Gastrocnemius medialis (tissue), 4 donors: ENCODE data around the gene VPS39. TPM values are rescaled to one million over a fixed set of nuclear protein-coding genes. Genes with fewer than 3 reads are reported as not detected.

Source experiments
- ATAC-seq, 2 donors: fragments of 150-250 bp; one replicate each; pipeline ENCODE4 v1.9.1; 2016
- DNase-seq, 2 donors: peaks; one replicate each; pipeline ENCODE4 v3.0.0-alpha.2; 2019
- H3K27ac ChIP-seq, 4 donors: fragments of 200-600 bp; sonication (generic); 1 replicate in 1 of 4; 2 replicates in 3 of 4; pipeline ENCODE4 v1.5.1; 2016 to 2018; ENCODE audit warnings: mild to moderate bottlenecking in 2 of 4, moderate library complexity in 1 of 4
- H3K27me3 ChIP-seq, 3 donors: fragments of 200-600 bp; sonication (generic) in 2 of 3; 1 replicate in 1 of 3; 2 replicates in 2 of 3; pipeline versions ENCODE4 v1.5.1 to v1.6.0; 2016 to 2019; ENCODE audit warnings: mild to moderate bottlenecking in 1 of 3, moderate library complexity in 1 of 3
- H3K36me3 ChIP-seq, 2 donors: fragments of 200-600 bp; sonication (generic) in 1 of 2; one replicate each; pipeline ENCODE4 v1.5.1; 2017 to 2018
- H3K4me1 ChIP-seq, 2 donors: fragments of 200-600 bp; sonication (generic) in 1 of 2; one replicate each; pipeline ENCODE4 v1.5.1; 2016 to 2017; ENCODE audit warnings: mild to moderate bottlenecking in 2 of 2
- H3K4me3 ChIP-seq, 4 donors: fragments of 200-600 bp; sonication (generic) in 3 of 4; 1 replicate in 1 of 4; 2 replicates in 3 of 4; pipeline ENCODE4 v1.5.1; 2016 to 2019; ENCODE audit warnings: mild to moderate bottlenecking in 2 of 4
- H3K9me3 ChIP-seq, 3 donors: fragments of 200-600 bp; sonication (generic) in 2 of 3; 1 replicate in 1 of 3; 2 replicates in 2 of 3; pipeline ENCODE4 v1.5.1; 2016 to 2019
- POLR2A ChIP-seq, 2 donors: fragments of 450-650 bp; IDR thresholded peaks; one replicate each; pipeline ENCODE4 v1.6.1; 2017; ENCODE audit warnings: antibody characterized with exemption in 2 of 2, mild to moderate bottlenecking in 2 of 2, moderate library complexity in 2 of 2
- in situ Hi-C, 4 donors: fragments of 200-750 bp; cut with MboI; loops; one replicate each; pipeline versions ENCODE4 v1.15.0 to v1.8.0; 2017; ENCODE audit warnings: low sequenced_read_pairs in 4 of 4
- intact Hi-C: fragments of 100-400 bp; cut with DNase I; formaldehyde crosslinking; loops from one replicate; pipeline ENCODE4 v1.15.1; 2023; ENCODE audit warnings: low total_unique reads
- total RNA-seq, 4 donors: library from RNA; depleted of rRNA; stranded (reverse); fragments of >200 nt; gene quantifications; one replicate each; pipeline versions ENCODE4 v1.1.0 to v1.2.3, GENCODE V29; 2016
- TF ChIP-seq, protein P1 (sequence below), 5 experiments: fragments of 450-650 bp in 3 of 5; fragments of 200-600 bp in 2 of 5; sonication (generic) in 2 of 5; IDR thresholded peaks in 4 of 5; conservative IDR thresholded peaks in 1 of 5; 1 replicate in 4 of 5; 2 replicates in 1 of 5; pipeline ENCODE4 v1.5.1; 2016 to 2019; ENCODE audit warnings: antibody characterized with exemption in 5 of 5, mild to moderate bottlenecking in 3 of 5, moderate library complexity in 3 of 5

The VPS39 gene
- total RNA-seq, 4 donors from 2014 or later, result 28.8 to 41.8 (median 35.2) TPM

DNA sequence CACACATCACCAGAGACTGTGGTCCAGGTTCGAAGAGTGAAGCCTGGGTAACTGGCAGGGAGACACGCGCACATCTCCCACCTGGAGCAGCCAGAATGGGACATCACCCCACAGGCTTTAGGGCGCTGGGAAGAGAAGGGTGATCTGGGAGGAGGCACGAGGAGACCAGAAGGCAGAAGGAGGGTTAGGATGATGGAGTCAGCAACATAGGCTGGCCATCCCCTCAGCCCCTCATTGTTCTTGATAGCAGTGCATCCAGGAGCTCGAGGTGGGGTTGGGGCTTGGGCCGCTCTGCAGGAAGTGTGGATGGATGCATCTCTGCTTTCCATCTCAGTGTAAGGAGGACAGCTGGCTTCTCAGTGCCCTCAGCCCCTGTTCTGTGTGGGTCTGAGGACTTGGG is 66.9 kb downstream of the VPS39 start:
- TF ChIP-seq, protein P1, sequence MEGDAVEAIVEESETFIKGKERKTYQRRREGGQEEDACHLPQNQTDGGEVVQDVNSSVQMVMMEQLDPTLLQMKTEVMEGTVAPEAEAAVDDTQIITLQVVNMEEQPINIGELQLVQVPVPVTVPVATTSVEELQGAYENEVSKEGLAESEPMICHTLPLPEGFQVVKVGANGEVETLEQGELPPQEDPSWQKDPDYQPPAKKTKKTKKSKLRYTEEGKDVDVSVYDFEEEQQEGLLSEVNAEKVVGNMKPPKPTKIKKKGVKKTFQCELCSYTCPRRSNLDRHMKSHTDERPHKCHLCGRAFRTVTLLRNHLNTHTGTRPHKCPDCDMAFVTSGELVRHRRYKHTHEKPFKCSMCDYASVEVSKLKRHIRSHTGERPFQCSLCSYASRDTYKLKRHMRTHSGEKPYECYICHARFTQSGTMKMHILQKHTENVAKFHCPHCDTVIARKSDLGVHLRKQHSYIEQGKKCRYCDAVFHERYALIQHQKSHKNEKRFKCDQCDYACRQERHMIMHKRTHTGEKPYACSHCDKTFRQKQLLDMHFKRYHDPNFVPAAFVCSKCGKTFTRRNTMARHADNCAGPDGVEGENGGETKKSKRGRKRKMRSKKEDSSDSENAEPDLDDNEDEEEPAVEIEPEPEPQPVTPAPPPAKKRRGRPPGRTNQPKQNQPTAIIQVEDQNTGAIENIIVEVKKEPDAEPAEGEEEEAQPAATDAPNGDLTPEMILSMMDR (IDR thresholded peaks at IDR 0.05 in 4 of 5, conservative IDR thresholded peaks at IDR 0.05 in 1 of 5), result no peak
- no peak for TF ChIP-seq POLR2A (IDR thresholded peaks at IDR 0.05)
- intact Hi-C loops, result no loop called here
- Histone ChIP-seq H3K9me3 (no peaks in the 10 kb centered on the region), H3K4me3 (no peak overlapping the region), H3K4me1 (no peaks in the 10 kb centered on the region), H3K27ac (no peak overlapping the region), H3K27me3 (no peaks in the 10 kb centered on the region), H3K36me3 (no peaks in the 10 kb centered on the region)
- ATAC-seq (no peak), DNase-seq (no peak)
- in situ Hi-C loops, result no loop called here

DNA sequence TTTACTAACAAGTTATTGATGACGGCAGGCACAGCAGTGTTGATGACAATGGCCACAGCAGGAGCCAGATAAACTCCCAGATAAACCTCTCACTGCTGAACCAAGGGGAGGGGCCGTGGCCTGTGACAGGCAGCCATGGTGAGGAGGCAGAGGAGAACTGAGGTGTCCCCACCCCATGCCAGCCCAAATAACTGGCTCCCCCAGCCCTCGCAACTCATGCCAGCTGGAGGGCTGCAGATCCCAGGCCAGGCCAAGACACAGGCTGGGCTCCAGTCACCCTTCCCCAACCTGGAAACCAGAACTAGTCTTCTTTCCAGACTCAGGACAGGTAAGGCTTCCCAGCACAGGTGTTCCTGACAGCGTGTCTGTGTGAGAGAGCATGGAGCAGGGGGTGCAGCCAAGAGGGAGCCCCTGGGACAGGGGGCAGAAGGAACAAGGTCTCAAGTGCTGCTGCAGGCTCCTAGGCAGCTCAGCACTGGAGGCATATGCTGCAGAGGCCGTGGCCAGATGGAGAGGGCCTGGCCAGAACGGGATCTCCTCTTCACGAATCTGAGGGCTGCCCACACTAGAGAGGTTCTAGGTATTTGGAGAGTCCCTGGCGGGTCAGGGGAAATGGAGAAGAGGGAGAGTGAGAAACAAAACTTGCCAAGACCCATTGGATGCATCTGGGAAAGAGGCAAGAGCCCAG is 67.6 kb downstream of the VPS39 start:
- Histone ChIP-seq H3K4me3 (no peak overlapping the region), H3K9me3 (no peaks in the 10 kb centered on the region), H3K4me1 (no peaks in the 10 kb centered on the region), H3K27me3 (no peaks in the 10 kb centered on the region), H3K27ac (no peak overlapping the region), H3K36me3 (no peaks in the 10 kb centered on the region)
- no peak for ATAC-seq
- no peak for TF ChIP-seq POLR2A (IDR thresholded peaks at IDR 0.05)
- TF ChIP-seq, protein P1 (IDR thresholded peaks at IDR 0.05 in 4 of 5, conservative IDR thresholded peaks at IDR 0.05 in 1 of 5), result no peak
- no peak for DNase-seq
- intact Hi-C loops, result no loop called here
- in situ Hi-C loops, result no loop called here

DNA sequence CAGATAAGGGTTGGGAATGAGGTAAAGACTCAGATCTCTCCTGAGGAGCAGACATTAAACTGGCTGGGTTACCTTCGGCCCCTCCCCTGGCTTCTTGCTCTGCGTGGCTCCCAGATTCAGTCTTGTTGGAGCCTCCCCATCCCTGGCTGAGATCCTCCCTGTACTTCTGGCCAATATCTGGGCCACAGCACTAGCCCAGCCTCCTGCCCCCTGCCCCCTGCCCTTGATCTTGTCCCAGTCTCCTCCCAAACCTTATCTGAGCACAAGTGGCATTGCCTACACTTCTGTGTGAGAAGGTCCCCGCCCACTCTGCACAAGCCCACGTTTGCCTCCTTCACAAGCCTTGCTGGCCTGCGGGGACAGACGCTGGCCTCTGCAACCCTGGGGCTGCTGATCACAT is 68.5 kb downstream of the VPS39 start:
- DNase-seq (no peak), ATAC-seq (no peak)
- intact Hi-C loops (no loop called here), in situ Hi-C loops (no loop called here)
- TF ChIP-seq, protein P1 (IDR thresholded peaks at IDR 0.05 in 4 of 5, conservative IDR thresholded peaks at IDR 0.05 in 1 of 5), result no peak
- TF ChIP-seq POLR2A (IDR thresholded peaks at IDR 0.05), result no peak
- Histone ChIP-seq H3K9me3 (no peaks in the 10 kb centered on the region), H3K27me3 (no peaks in the 10 kb centered on the region), H3K36me3 (no peaks in the 10 kb centered on the region), H3K4me3 (no peak overlapping the region), H3K27ac (no peak overlapping the region), H3K4me1 (no peaks in the 10 kb centered on the region)

DNA sequence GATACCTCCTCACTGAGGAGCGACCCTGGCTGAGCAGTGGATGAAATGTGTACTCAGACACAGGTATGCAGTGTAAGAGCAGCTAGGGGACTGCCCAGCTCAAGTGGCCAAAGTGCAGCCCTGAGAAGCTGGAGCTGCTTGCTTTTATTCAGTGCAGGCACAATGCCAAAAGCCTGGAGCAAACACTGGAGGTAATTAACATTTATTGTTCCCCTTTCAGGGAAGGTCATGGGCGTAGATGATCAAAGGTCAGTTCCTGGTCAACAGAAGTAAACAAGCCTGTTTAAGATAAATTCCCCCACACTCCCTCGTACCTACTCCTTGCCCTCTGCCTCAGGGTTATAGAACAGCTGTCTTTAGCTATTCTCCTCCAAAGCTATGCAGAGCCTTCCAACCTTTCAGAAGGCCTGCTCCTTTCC is 69.1 kb downstream of the VPS39 start:
- Histone ChIP-seq H3K9me3 (no peaks in the 10 kb centered on the region), H3K27ac (no peak overlapping the region), H3K27me3 (no peaks in the 10 kb centered on the region), H3K4me1 (no peaks in the 10 kb centered on the region), H3K4me3 (no peak overlapping the region), H3K36me3 (no peaks in the 10 kb centered on the region)
- TF ChIP-seq, protein P1 (IDR thresholded peaks at IDR 0.05 in 4 of 5, conservative IDR thresholded peaks at IDR 0.05 in 1 of 5), result no peak
- TF ChIP-seq POLR2A (IDR thresholded peaks at IDR 0.05), result no peak
- intact Hi-C loops (no loop called here), in situ Hi-C loops (no loop called here)
- ATAC-seq, result no peak
- DNase-seq, result no peak

DNA sequence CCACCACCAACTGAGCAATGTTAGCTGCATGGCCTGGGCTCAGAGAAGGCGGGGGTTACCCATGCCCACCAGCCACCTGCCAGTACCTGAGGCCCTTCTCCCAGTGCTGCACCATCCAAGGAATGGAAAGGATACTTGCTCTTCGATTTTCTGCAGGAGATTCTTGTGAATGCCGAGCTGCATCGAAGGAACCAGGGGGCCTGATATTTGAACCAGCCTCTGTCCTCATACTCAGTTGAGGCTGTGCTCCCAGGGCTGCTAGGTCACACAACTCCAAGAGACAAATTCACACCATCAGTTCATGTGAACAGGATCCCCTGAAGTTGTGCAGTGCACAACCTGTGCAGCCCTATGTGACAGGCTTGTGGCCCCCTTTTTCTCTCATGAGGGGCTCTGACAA is 69.7 kb downstream of the VPS39 start:
- TF ChIP-seq, protein P1 (IDR thresholded peaks at IDR 0.05 in 4 of 5, conservative IDR thresholded peaks at IDR 0.05 in 1 of 5), result no peak
- no peak for TF ChIP-seq POLR2A (IDR thresholded peaks at IDR 0.05)
- Histone ChIP-seq H3K9me3 (no peaks in the 10 kb centered on the region), H3K27me3 (no peaks in the 10 kb centered on the region), H3K36me3 (no peaks in the 10 kb centered on the region), H3K4me3 (no peak overlapping the region), H3K27ac (no peak overlapping the region), H3K4me1 (no peaks in the 10 kb centered on the region)
- intact Hi-C loops (no loop called here), in situ Hi-C loops (no loop called here)
- ATAC-seq, result no peak
- DNase-seq, result no peak
